GM21360 (cell line): Measurements from ENCODE around the gene FAM89B.

ENCODE experiments used
- ATAC-seq: cut with Tn5 transposase; IDR thresholded peaks from one replicate; pipeline ENCODE4 v1.9.1; 2021; ENCODE audit warnings: mild to moderate bottlenecking, moderate library complexity; ENCODE audit not compliant: unreplicated experiment

The FAM89B gene

GRCh38 chr11:65609665-65610064, 37.3 kb downstream of the FAM89B start:
- ATAC-seq, result no peak

GRCh38 chr11:65610404-65610803, 38.1 kb downstream of the FAM89B start:
- no peak for ATAC-seq

GRCh38 chr11:65611028-65611757, 38.9 kb downstream of the FAM89B start:
- no peak for ATAC-seq

DNA sequence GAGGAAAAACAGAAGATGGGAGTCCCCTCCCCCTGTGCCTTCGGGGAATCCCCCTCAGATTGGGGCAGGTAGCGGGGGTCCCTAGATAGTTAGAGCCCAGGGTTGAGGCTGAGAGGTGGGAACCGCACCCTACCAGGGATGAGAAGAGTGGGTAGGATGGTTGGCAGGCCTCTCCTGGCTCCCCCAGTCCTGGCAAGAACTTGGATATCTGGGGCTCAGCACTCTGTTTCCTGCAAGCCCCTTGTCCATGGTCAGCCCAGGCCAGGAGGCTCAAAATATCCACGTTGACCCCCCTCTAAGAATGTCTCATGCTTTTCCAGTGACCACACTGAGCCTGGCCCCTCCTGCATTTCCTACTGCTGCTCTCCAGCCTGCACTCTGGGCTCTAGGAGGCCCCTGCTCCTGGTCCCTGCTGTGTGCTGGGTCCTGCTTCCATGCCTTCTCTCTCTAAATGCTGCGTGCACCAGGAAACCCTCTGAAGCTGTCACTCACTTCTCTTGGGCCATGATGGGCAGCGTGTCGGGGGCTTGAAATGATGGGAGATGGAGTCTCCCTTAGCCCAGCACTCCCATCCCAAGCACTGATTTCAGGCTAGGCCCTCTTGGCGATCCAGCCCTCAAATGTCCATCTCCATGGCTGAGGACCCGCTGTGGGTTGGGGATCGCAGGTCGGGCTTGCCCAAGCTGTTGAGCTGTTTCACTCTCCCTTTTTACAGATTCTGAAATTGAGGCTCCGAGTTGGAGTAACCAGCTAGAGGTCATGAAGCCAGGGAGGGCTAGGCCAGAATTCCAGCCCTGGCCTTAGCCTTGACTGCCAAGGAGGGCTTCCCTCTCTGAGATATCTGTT, 39.6 kb downstream of the FAM89B start:
- no peak for ATAC-seq

- no peak for ATAC-seq
Observed at GRCh38 chr11:65612691-65613090, 40.4 kb downstream of the FAM89B start.

DNA sequence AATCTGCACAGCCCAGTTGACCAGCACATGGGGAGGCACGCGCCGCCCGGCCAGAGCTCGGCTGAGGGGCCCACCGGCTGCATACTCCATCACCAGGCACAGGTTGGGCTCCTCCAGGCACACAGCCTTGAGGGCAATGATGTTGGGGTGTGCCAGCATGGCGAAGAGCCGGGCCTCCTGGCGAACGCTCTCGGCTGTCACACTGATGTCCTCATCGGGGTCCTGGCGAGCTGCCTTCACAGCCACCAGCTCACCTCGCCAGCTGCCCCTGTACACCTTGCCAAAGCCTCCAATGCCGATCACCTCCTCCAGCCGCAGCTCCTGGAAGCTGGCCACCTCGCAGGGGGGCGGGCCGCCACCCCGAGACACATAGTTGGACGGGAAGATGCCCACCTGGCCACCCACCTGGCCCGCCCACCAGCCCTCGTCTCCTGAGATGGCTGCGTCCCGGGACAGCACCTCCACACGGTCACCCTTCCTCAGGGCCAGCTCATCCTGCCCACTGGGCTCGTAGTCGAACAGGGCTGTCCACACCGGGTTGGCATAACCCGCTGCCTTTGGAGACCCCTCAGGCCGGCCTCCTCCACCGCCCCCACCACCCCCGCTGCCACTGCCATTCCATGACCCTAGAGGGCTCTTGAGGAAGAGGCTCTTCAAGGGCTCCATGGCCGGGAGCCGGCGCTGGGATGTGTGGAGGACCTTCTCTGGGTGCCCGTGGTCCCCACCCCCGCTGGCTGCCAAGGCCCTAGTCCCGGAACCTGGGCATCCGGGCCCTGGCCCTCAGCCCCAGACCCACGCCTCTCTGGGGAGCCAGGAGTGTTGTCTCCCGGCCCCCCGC, 41.0 kb downstream of the FAM89B start:
- no peak for ATAC-seq

DNA sequence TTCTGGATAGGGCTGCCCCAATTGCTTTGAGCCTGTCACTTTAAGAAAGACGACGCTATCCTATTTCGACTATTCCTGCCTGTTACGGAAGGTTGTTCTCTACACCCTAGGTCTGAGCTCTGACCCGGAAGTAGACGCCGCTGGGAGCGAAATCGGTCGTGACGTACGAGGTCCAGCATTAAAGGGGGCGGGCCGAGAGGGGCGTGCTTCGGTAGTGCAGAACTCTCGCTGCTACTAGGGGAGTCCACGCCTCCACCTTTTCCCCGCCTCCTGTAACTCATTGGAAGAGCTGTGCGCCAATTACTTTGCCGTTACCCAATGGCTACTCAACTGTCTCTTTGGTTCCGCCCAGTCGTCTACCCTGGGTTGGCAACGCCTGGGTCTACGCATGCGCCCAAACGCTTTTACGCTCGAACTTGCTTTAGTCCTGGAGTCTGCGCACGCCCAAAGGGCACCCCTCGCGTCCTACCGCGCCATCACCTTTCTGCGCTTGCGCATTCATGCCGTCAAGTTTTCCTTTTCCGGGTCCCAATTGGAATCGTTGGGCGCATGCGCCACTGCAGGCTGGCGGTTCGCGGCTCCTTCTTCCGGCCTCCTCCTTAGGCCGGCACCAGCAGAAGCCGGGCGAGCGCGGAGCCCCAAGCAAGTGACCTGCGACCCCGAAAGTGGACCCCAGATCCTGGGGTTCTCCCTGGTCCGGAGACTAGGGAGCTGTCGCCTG, 43.1 kb downstream of the FAM89B start, which contains the start of gene PCNX3:
Gene PCNX3 (plus strand): TSS at position 548 of the 721 bp plus-strand sequence. CDS start 536 bp downstream, outside the sequence.
- ATAC-seq, result peak; percentile 71

GRCh38 chr11:65615950-65616574, 43.7 kb downstream of the FAM89B start:
- ATAC-seq, result no peak

DNA sequence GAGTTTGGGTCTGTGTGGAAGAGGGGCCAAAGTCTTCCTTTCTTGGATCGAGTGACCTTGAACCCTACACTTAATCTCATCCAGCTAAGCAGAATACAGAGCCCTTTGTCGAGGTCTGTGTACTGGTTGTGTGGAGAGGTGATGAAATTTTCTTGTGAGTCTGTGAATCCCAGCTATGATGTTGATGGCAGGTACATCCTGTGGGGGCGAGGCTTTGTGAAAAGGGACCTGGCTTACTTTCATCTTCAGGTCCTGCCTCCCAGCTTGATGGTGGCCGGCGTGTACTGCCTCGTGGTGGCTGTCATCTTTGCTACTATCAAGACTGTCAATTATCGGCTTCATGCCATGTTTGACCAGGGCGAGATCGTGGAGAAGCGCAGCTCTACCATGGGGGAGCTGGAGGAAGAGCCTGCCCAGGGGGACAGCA, 44.2 kb downstream of the FAM89B start:
- no peak for ATAC-seq

- no peak for ATAC-seq
Observed at GRCh38 chr11:65617136-65617850, 45.0 kb downstream of the FAM89B start.

DNA sequence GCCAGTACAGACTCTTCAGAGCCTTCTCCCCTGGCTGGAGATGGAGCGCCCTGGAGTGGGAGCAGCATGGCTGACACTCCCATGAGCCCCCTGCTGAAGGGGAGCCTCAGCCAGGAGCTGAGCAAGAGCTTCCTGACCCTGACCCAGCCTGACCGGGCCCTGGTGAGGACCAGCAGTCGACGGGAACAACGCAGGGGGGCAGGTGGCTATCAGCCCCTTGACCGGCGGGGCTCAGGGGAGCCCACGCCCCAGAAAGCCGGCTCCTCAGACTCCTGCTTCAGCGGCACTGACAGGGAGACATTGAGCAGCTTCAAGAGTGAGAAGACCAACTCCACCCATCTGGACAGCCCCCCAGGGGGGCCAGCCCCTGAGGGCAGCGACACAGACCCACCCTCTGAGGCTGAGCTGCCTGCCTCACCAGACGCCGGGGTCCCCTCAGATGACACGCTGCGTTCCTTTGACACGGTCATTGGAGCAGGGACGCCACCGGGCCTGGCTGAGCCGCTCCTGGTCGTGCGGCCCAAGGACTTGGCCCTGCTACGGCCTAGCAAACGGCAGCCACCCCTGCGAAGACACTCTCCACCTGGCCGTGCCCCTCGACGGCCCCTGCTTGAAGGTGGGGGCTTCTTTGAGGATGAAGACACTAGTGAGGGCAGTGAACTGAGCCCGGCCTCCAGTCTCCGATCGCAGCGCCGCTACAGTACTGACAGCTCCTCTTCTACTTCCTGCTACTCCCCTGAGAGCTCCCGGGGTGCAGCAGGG, 45.8 kb downstream of the FAM89B start:
- no peak for ATAC-seq

DNA sequence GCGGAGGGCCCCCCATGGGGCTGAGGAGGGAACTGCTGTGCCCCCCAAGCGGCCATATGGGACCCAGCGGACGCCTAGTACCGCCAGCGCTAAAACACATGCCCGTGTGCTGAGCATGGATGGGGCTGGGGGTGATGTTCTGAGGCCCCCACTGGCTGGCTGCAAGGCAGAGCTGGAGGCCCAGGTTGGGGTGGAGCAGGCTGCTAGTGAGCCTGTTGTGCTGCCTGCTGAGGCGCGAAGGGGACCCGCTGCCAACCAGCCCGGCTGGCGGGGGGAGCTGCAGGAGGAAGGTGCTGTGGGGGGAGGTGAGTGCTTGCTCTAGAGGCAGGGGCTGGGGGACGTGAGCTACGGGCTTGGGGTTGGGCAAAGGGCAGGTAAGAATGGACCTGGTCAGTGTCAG, 46.4 kb downstream of the FAM89B start:
- no peak for ATAC-seq

DNA sequence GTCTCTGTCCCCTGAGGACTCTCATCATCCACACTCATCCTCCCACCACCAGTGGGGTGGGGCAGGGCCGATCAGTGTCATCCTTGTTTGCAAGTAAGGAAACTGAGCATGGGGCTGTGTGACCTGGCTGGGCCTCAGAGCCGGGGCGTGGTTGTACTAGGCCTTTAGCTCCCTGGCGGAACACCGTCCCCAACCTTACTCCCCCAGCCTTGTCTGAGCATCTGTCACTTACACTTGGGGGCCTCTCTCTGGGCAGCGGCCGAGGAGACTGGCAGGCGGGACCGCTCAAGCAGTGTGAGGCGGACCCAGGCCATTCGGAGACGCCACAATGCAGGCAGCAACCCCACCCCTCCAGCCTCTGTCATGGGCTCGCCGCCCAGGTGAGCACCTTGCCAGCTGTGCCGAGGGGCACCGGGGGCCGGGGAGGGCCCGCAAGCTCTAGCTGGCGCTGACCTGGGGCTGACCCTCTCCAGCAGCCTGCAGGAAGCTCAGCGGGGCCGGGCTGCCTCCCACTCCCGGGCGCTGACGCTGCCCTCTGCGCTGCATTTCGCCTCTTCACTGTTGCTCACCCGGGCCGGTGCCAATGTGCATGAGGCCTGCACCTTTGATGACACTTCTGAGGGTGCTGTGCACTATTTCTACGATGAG, 47.1 kb downstream of the FAM89B start:
- ATAC-seq, result no peak

DNA sequence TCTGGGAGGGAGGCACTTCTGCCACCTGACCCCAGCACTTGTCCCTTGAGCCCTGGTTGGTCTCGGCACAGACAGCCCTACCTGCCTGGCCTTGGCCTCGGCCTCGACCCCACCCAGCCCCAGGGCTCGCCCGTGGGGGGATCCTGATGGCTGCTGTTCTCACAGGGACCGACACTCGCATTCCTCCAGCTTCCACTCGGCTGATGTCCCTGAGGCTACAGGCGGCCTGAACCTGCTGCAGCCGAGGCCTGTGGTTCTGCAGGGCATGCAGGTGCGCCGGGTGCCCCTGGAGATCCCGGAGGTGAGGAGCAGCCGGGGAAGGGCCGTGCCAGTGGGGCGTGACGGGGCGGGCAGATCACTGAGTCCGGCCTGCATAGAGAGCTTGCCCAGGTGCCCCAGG, 48.3 kb downstream of the FAM89B start:
- ATAC-seq, result no peak

GRCh38 chr11:65621460-65621859, 49.1 kb downstream of the FAM89B start:
- no peak for ATAC-seq

DNA sequence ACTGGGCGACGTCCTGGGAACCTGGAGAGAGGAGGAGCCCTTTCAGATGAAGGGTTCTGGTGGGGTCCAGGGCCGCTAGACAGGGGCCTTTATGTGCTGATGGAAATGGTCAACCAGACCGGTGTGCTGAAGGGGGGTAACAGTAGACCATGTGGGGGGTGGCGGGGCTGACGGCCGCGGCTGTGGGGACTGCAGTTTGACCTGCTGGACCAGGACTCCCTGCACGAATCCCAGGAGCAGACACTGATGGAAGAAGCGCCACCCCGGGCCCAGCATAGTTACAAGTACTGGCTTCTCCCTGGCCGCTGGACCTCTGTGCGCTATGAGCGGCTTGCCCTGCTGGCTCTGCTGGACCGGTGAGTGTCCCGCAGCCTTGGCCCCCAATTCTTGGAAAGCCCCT, 49.7 kb downstream of the FAM89B start:
- ATAC-seq, result no peak

- ATAC-seq, result no peak
Observed at GRCh38 chr11:65623177-65623576, 50.8 kb downstream of the FAM89B start.
